HS-27A (cell line): ENCODE data around the gene CFAP73.

Experiments used
- DNase-seq: peaks from one replicate; pipeline ENCODE4 v3.0.0-alpha.2; 2012; ENCODE audit warnings: low read depth, missing footprints

Gene CFAP73

GRCh38 chr12:113142173-113142885, 7.2 kb upstream of the CFAP73 start:
- no peak for DNase-seq

DNA sequence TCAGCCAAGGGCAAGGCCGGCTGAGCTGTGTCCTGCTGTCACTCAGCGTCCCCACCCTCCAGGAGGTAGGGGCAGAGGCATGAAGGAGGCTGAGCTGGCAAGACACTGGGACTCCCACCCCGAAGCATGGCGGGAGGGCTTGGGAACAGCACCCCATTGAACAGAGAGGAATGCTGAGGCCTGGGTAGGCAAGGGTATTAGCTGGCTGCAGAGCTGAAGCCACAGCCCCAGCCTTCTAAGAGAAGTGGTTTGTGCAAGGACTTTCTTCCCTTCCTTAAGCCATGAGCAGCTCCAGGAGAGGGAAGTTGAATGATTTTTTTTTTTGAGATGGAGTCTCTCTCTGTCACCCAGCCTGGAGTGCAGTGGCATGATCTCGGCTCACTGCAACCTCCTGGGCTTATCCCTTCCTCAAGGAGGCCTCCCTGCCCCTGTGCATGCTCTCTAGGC, 6.6 kb upstream of the CFAP73 start:
- DNase-seq = no peak

- no peak for DNase-seq
Observed at GRCh38 chr12:113143959-113144358, 5.6 kb upstream of the CFAP73 start.

GRCh38 chr12:113144806-113145205, 4.7 kb upstream of the CFAP73 start:
- DNase-seq = no peak

DNA sequence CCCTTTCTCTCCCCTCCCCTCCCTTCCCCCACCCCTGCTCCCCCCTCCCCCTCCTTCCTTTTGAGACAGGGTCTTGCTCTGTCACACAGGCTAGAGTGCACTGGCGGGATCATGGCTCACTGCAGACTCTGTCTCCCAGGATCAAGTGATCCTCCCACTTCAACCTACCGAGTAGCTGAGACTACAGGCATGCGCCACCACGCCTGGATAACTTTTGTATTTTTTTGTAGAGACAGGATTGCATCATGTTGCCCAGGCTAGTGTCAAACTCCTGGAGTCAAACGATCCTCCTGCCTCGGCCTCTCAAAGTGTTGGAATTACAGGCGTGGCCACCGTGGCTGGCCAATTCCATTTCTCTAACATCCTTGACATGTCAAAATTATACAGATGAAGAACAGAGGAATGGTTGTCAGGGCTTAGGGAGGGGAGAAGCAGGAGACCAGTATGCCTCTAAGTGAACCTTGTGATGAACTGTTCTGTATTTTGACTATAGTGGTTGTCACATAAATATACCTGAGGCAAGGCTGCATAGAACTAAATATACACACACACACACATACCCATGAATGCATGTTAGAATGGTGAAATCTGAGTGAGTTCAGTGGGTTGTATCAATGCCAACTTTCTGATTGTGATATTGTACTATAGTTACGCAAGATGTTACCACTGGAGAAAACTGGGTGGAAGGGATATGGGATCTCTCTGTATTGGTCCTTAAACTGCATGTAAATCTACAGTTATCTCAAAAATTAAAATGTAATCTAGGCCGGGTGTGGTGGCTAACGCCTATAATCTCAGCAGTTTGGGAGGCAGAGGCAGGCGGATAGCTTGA, 3.6 kb upstream of the CFAP73 start:
- no peak for DNase-seq

- no peak for DNase-seq
Observed at GRCh38 chr12:113146999-113147398, 2.5 kb upstream of the CFAP73 start.

DNA sequence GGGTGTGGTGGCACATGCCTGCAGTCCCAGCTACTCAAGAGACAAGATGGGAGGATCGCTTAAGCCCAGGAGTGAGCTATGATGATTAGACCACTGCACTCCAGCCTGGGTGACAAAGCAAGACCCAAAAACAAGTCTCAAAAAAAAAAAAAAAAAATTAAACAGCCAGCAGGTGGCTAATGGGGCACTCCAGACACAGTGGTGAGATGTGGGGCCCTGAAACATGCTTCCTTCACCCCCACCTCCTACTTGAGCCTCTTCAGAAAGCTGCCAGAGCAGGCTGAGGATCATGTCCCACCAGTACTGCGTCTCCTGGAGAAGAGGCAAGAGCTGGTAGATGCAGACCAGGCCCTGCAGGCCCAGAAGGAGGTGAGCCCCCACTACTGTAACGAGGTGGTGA, 2.1 kb downstream of the CFAP73 start:
- DNase-seq = no peak

DNA sequence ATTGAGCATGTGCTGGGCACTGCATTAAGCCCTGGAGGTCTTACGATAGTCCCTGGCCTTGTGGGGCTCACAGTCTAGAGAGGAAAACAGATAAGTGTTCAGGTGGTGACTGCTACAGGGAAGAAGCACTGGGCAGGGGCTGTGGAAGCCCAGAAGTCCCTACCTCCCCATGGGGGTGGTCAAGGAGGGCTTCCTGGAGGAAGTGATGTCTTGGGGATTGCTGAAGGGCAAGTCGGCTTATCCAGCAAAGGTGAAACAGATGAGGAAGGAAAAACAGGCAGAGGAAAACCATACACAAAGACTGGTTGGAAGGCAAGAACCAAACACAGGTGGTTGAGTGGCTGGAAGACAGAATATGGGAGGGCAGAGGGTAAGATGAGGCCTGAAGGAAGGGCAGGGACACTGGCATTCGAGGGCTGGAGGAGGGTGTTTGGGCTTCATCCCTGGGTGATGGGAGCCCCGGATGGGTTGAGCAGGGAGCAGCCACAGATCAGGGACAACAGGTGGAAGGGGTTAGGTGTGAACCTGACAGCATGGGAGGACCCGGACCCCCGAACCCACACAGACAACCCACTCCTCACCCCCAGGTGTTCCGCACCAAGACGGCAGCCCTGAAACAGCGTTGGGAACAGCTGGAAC, 2.8 kb downstream of the CFAP73 start:
- no peak for DNase-seq

- DNase-seq = no peak
Observed at GRCh38 chr12:113152835-113153814, 3.6 kb downstream of the CFAP73 start.

DNA sequence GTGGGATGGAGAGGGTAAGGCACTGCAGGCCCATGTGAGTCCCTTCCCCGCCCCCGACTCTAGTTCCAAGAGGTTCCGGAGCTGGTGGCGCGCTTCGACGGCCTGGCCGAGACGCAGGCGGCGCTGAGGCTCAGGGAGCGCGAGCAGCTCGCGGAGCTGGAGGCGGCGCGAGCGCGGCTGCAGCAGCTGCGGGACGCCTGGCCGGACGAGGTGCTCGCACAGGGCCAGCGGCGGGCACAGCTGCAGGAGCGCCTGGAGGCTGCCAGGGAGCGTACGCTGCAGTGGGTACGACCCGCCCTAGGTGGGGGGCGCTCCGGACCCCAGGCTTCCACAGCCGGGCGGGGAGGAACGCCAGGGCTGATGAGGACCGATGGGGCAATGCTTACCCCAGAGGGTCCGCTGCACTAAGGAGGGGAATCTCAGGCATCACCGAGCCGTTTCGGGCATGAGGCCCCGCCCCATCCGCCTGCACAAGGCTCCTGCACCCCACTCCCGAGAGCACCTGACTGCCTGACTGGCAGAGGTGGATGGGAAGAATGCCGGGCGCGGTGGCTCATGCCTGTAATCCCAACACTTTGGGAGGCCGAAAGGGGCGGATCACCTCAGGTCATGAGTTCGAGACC, 4.9 kb downstream of the CFAP73 start:
- DNase-seq = no peak

DNA sequence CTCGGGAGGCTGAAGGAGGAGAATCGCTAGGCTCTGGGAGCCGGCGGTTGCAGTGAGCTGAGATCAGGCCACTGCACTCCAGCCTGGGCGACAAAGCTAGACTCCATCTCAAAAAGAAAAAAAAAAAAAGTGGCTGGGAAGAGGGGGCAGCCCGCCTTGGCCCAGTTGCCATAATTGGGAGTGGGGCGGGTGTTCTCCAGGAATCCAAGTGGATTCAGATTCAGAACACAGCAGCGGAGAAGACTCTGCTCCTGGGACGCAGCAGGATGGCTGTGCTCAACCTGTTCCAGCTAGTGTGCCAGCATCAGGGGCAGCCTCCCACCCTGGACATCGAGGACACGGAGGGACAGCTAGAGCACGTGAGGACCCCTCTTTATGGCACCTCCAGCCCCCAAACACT, 5.5 kb downstream of the CFAP73 start:
- DNase-seq = no peak

DNA sequence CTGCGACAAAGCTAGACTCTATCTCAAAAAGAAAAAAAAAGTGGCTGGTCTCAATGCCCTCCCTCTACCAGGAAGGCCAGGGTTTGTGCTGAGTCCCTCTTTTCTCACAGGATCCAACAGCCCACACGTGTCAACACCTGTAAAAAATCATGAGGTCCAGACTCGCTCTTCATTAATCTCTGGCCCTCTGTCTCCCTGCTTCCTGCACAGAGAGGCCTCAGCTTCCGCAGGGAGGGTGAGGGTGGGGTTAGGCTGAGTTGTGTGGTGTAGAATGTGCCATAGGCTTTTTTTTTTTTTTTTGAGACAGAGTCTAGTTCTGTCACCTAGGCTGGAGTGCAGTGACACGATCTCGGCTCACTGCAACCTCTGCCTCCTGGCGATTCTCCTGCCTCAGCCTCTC, 6.1 kb downstream of the CFAP73 start:
- DNase-seq = no peak

DNA sequence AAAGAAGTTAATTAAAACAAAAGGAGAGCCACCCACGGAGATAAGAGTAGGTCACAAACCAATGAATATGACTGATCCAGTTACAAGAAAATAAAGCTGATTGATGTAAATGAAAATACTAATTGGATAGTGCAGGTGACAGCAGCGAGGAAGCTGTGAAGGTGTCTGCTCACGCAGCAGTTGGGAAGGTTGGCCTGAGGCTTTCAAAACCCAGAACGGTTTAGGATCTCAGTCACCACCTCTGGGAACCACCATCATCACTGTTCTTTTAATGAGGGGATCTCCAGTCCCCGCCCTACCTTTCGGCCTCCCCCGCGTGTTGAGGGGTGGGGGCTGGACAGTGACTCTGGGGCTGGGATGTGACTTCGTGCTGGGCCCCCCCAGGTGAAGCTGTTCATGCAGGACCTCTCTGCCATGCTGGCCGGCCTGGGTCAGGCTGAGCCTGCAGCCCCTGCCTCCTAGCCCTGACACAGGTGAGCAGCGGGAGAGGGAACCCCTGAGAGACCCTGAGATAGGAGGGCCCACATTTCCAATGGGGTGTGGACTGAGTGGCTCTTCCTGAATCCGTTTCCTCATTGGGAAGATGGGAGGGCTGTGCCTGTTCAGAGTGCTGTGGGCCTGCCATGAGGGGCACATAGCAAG, 7.8 kb downstream of the CFAP73 start:
- no peak for DNase-seq

GRCh38 chr12:113158439-113159203, 9.1 kb downstream of the CFAP73 start:
- DNase-seq = no peak

GRCh38 chr12:113159937-113160336, 10.4 kb downstream of the CFAP73 start:
- DNase-seq = no peak

DNA sequence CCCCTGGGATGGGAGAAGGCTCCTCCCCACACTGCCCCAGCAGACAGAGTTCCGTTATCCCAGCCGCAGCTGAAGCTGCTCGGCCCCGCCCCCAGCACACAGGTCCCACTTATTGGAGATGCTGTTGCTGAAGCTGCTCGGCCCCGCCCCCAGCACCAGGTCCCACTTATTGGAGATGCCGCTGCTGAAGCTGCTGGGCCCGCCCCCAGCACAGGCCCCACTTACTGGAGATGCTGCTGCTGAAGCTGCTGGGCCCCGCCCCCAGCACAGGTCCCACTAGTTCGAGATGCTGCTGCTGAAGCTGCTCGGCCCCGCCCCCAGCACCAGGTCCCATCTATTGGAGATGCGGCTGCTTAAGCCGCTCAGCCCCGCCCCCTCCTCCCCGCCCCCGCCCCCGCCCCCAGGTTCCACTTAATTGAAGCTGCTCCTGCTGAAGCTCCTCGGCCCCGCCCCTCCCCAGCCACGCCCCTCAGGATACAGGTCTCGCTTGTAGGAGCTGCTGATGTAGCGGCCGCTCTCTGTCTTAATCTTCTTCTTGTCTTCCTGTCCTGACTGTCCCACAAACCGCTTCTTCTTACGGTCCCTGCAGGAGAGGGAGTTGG, 12.0 kb downstream of the CFAP73 start:
- DNase-seq = no peak

DNA sequence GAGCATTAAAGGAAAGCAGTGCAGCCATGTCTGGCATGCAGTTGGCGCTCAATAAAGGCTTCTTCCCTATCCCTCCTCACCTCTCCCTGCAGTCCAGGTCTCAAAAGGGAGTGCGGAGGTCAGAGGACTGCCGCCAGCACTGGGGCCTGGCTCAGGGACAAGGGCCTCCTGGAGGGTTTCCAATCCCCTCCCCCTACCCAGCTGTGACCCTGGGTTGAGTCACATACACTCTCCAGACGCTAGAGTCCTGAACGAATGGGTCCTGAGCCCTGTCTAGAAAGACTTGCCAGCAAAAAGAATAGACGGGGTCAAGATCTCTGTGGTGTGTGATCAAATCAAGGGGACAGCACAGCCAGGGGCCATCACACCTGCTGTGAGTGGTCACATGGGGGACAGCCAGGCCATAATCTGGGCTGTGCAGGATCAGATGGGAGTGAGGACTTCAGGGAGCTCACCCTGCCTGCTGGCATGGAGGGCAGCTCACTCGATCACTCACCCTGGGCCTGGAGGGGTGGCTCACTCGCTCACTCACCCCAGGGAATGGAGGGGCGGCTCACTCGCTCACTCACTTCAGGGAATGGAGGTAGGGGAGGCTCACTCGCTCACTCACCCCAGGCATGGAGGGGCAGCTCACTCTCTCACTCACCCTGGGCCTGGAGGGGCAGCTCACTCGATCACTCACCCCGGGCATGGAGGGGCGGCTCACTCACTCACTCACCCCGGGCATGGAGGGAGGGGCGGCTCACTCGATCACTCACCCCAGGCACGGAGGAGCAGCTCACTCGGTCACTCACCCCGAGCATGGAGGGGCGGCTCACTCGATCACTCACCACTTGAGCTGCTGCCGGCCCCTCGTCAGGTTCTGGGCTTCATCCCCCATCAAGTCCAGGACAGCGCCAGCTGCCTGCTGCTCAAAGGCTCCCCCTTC, 12.8 kb downstream of the CFAP73 start:
- DNase-seq = no peak

GRCh38 chr12:113163030-113163360, 13.5 kb downstream of the CFAP73 start:
- no peak for DNase-seq

GRCh38 chr12:113164014-113164413, 14.5 kb downstream of the CFAP73 start:
- DNase-seq = no peak
